Astrocyte (in vitro differentiated cells and primary cell): ENCODE measurements around the gene GYG2. TPM values are rescaled to one million over a fixed set of nuclear protein-coding genes. Genes with fewer than 3 reads are reported as not detected.

Source experiments
- DNase-seq: peaks from one replicate; pipeline ENCODE4 v3.0.0-alpha.2; 2010; ENCODE audit warnings: low read depth
- FAIRE-seq: peaks from 2 replicates; lab custom pipeline; 2011; peaks lifted over from hg19 to GRCh38; lab: Jason Lieb, UNC
- H2AFZ ChIP-seq: 2 replicates; pipeline ENCODE4 v1.6.0; 2012; ENCODE audit warnings: low read depth, low read length, inconsistent platforms
- H3K27ac ChIP-seq: 2 replicates; pipeline ENCODE4 v1.5.1; 2011; ENCODE audit warnings: low read depth, low read length, inconsistent platforms
- H3K27me3 ChIP-seq: 2 replicates; pipeline ENCODE4 v1.6.0; 2011; ENCODE audit warnings: low read length, inconsistent platforms; ENCODE audit not compliant: insufficient read depth
- H3K36me3 ChIP-seq: 2 replicates; pipeline ENCODE4 v1.5.1; 2011; ENCODE audit warnings: low read length, inconsistent platforms; ENCODE audit not compliant: insufficient read depth
- H3K4me1 ChIP-seq: 2 replicates; pipeline ENCODE4 v1.5.1; 2011; ENCODE audit warnings: low read length, inconsistent platforms; ENCODE audit not compliant: insufficient read depth
- H3K4me2 ChIP-seq: 2 replicates; pipeline ENCODE4 v1.6.0; 2012; ENCODE audit warnings: low read length, inconsistent platforms
- H3K4me3 ChIP-seq: 2 replicates; pipeline ENCODE4 v1.5.1; 2011; ENCODE audit warnings: low read depth, mild to moderate bottlenecking, low read length, inconsistent platforms; ENCODE audit not compliant: insufficient read depth
- H3K79me2 ChIP-seq: 2 replicates; pipeline ENCODE4 v1.6.0; 2012; ENCODE audit warnings: mild to moderate bottlenecking, low read length, inconsistent platforms; ENCODE audit not compliant: insufficient read depth
- H3K9ac ChIP-seq: 2 replicates; pipeline ENCODE4 v1.6.0; 2012; ENCODE audit warnings: mild to moderate bottlenecking, low read length, inconsistent platforms
- H3K9me3 ChIP-seq: 2 replicates; pipeline ENCODE4 v1.5.1; 2012; ENCODE audit warnings: low read depth, mild to moderate bottlenecking, low read length, inconsistent platforms; ENCODE audit not compliant: insufficient read depth
- H4K20me1 ChIP-seq: 2 replicates; pipeline ENCODE4 v1.6.0; 2012; ENCODE audit warnings: low read length, inconsistent platforms; ENCODE audit not compliant: insufficient read depth
- H3K27ac Mint-ChIP-seq: one replicate; pipeline ENCODE4 v1.8.0; 2021; ENCODE audit warnings: mild to moderate bottlenecking, mixed read lengths; ENCODE audit not compliant: unreplicated experiment
- H3K27me3 Mint-ChIP-seq: one replicate; pipeline ENCODE4 v1.8.0; 2021; ENCODE audit warnings: low read depth, mixed read lengths; ENCODE audit not compliant: unreplicated experiment
- H3K36me3 Mint-ChIP-seq: one replicate; pipeline ENCODE4 v1.8.0; 2021; ENCODE audit warnings: low read depth, mixed read lengths; ENCODE audit not compliant: unreplicated experiment
- H3K4me1 Mint-ChIP-seq: one replicate; pipeline ENCODE4 v1.8.0; 2021; ENCODE audit warnings: low read depth, mixed read lengths; ENCODE audit not compliant: unreplicated experiment
- H3K4me3 Mint-ChIP-seq: one replicate; pipeline ENCODE4 v1.8.0; 2021; ENCODE audit warnings: mild to moderate bottlenecking, moderate library complexity, mixed read lengths; ENCODE audit not compliant: unreplicated experiment
- H3K9me3 Mint-ChIP-seq: one replicate; pipeline ENCODE4 v1.8.0; 2021; ENCODE audit warnings: mild to moderate bottlenecking, mixed read lengths; ENCODE audit not compliant: unreplicated experiment
- CTCF ChIP-seq: IDR thresholded peaks from 2 replicates; pipeline ENCODE4 v1.5.1; 2011; ENCODE audit warnings: low read depth, mild to moderate bottlenecking, inconsistent platforms, low read length, moderate library complexity; ENCODE audit not compliant: insufficient read depth
- EZH2 ChIP-seq: IDR thresholded peaks from 2 replicates; pipeline ENCODE4 v1.6.1; 2012; ENCODE audit warnings: mild to moderate bottlenecking, low read length, inconsistent platforms; ENCODE audit not compliant: insufficient read depth
- total RNA-seq: library from RNA; stranded (reverse); gene quantifications from 2 replicates; pipeline ENCODE4 v1.2.1, GENCODE V29; 2021

GYG2 gene
- total RNA-seq, 1 donor from 2014 or later = 15.5 TPM

- no peaks in the 10 kb centered on the region for H3K4me1 Mint-ChIP-seq
- H3K27ac Mint-ChIP-seq = no peak overlapping the region
- TF ChIP-seq EZH2 (no peak), CTCF (no peak)
- Histone ChIP-seq H2AFZ (no peak overlapping the region), H3K27ac (no peak overlapping the region), H3K36me3 (no peaks in the 10 kb centered on the region), H4K20me1 (no peaks in the 10 kb centered on the region), H3K4me1 (no peaks in the 10 kb centered on the region), H3K27me3 (no peaks in the 10 kb centered on the region), H3K9me3 (no peaks in the 10 kb centered on the region), H3K4me2 (no peak overlapping the region), H3K9ac (no peak overlapping the region), H3K4me3 (no peak overlapping the region), H3K79me2 (no peaks in the 10 kb centered on the region)
- FAIRE-seq (no peak), DNase-seq (no peak)
- peaks cover 2% of the 10 kb centered on the region for H3K9me3 Mint-ChIP-seq
- no peaks in the 10 kb centered on the region for H3K27me3 Mint-ChIP-seq
- H3K4me3 Mint-ChIP-seq = no peak overlapping the region
- peaks cover 1% of the 10 kb centered on the region for H3K36me3 Mint-ChIP-seq
Observed at GRCh38 chrX:2931155-2931554, 102.4 kb downstream of the GYG2 start.

GRCh38 chrX:2931612-2932011, 102.9 kb downstream of the GYG2 start:
- peaks cover 2% of the 10 kb centered on the region for H3K9me3 Mint-ChIP-seq
- no peak overlapping the region for H3K4me3 Mint-ChIP-seq
- H3K79me2 ChIP-seq = no peaks in the 10 kb centered on the region
- DNase-seq (no peak), FAIRE-seq (no peak)
- no peak overlapping the region for H3K9ac ChIP-seq
- no peaks in the 10 kb centered on the region for H3K4me1 ChIP-seq
- no peak overlapping the region for H3K27ac Mint-ChIP-seq
- no peak overlapping the region for H3K4me3 ChIP-seq
- H4K20me1 ChIP-seq = no peaks in the 10 kb centered on the region
- no peaks in the 10 kb centered on the region for H3K9me3 ChIP-seq
- TF ChIP-seq EZH2 = no peak
- no peaks in the 10 kb centered on the region for H3K27me3 Mint-ChIP-seq
- H3K36me3 Mint-ChIP-seq = peaks cover 1% of the 10 kb centered on the region
- H3K27ac ChIP-seq = no peak overlapping the region
- H3K4me2 ChIP-seq = no peak overlapping the region
- no peaks in the 10 kb centered on the region for H3K4me1 Mint-ChIP-seq
- no peaks in the 10 kb centered on the region for H3K36me3 ChIP-seq
- H2AFZ ChIP-seq = no peak overlapping the region
- H3K27me3 ChIP-seq = no peaks in the 10 kb centered on the region

Other genes with a start within 250 kb of the GYG2 start
- 436 and 448 TPM in 2 replicates for gene CD99, start 137.6 kb upstream of the GYG2 start, total RNA-seq
- 0.30 TPM in 1 of 2 replicates, not detected in the other for gene XG, start 76.9 kb upstream of the GYG2 start, total RNA-seq
- 7.3 and 9.2 TPM in 2 replicates for gene ARSD, start 100.4 kb downstream of the GYG2 start, total RNA-seq
- not detected in 2 replicates for gene ARSH, start 177.6 kb downstream of the GYG2 start, total RNA-seq
- not detected in 2 replicates for gene ARSF, start 212.5 kb downstream of the GYG2 start, total RNA-seq